Activated naive CD8-positive, alpha-beta T cell (primary cell): ENCODE results near the gene RND2.

ENCODE experiments used
- H3K27ac Mint-ChIP-seq: one replicate; pipeline ENCODE4 v1.8.0; 2021; ENCODE audit warnings: mixed read lengths
- H3K27me3 Mint-ChIP-seq: one replicate; pipeline ENCODE4 v1.8.0; 2021; ENCODE audit warnings: mixed read lengths
- H3K36me3 Mint-ChIP-seq: one replicate; pipeline ENCODE4 v1.8.0; 2021; ENCODE audit warnings: mixed read lengths
- H3K4me1 Mint-ChIP-seq: one replicate; pipeline ENCODE4 v1.8.0; 2021; ENCODE audit warnings: low read depth, mixed read lengths
- H3K4me3 Mint-ChIP-seq: one replicate; pipeline ENCODE4 v1.8.0; 2021; ENCODE audit warnings: mild to moderate bottlenecking, mixed read lengths
- H3K9me3 Mint-ChIP-seq: one replicate; pipeline ENCODE4 v1.8.0; 2021; ENCODE audit warnings: low read depth, mixed read lengths

Gene RND2

DNA sequence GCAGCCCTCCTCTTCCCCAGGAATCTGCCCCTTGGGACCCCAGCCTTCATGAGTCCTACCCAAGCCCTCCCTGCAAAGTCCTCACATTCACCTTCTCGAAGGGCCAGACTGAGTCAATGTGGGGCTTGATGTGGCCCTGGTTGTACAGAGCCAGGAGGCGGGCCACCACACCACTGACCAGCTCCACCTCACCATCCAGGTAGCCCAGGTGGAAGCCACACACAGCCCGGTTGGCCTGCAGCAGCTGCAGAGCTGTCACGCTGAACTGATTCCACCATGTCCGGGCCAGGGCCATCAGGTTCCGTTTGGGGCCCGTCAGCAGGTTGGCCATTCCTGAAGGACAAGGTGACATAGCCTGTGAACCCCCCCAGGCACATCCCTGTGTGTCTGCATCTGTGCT is 8.8 kb upstream of the RND2 start:
- H3K27ac Mint-ChIP-seq, result peak overlapping the region; percentile 66
- no peaks in the 10 kb centered on the region for H3K27me3 Mint-ChIP-seq
- H3K9me3 Mint-ChIP-seq, result no peaks in the 10 kb centered on the region
- H3K4me3 Mint-ChIP-seq, result no peak overlapping the region
- H3K4me1 Mint-ChIP-seq, result peaks cover 24% of the 10 kb centered on the region
- no peaks in the 10 kb centered on the region for H3K36me3 Mint-ChIP-seq

DNA sequence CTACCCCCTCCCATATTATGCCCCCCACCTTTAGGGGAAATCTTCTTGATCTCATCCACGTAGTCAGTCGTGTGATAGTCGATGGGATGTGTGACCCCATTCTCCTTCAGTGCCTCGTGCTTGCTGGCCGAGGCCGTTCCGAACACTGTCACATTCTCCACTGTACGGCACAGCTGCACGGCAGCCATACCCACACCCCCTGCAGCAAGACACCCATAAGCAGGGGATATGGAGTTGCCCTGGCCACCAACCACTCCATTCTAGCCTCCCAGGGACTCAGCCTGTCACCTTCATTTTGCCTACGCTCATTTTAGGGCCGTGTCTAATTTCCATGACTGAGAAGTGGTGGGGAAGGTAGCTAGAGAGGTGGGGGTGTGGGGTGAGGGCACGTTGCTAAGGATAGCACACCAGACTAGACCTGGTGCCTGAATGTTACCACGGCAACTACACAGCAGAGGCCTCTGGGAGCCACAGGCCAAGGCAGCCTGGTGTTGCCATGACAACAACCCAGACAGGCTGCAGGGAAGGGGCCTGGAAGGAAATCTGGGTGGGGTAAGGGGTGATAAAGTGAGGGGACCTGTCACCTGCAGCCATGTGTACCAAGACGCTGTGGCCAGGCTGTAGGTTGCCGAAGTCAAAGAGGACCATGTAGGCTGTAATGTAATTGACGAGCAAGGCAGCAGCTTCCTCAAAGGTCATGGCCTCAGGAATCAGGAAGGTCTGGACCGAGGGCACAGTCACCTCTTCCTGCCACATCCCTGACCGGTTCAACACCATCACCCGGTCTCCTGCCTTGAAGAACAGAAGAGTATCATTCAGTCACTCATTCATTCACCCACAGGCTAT is 6.8 kb upstream of the RND2 start:
- Mint-ChIP-seq H3K4me3 (no peak overlapping the region), H3K27ac (peak overlapping the region; percentile 8), H3K9me3 (no peaks in the 10 kb centered on the region), H3K27me3 (no peaks in the 10 kb centered on the region), H3K4me1 (peaks cover 28% of the 10 kb centered on the region), H3K36me3 (no peaks in the 10 kb centered on the region)

DNA sequence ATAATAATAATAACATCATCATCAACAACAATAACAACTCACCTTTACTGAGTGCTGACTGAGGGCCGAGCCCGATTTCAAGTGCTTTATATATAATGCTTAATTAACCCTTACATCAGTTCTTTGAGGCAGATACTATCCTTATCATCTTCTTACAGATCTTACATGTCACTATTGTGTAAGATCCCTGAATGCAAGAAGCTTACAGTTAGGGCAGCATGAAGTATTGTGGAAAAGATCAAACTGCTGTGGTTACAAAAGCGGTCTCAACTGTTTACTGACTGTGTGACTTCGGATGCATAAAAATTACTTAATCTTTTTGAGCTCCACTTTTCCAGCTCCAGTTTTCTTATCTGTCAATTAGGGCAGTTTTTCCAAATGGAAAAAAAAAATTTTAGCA is 6.1 kb upstream of the RND2 start:
- no peaks in the 10 kb centered on the region for H3K27me3 Mint-ChIP-seq
- no peaks in the 10 kb centered on the region for H3K9me3 Mint-ChIP-seq
- H3K36me3 Mint-ChIP-seq, result no peaks in the 10 kb centered on the region
- H3K27ac Mint-ChIP-seq, result no peak overlapping the region
- peaks cover 28% of the 10 kb centered on the region for H3K4me1 Mint-ChIP-seq
- H3K4me3 Mint-ChIP-seq, result no peak overlapping the region

DNA sequence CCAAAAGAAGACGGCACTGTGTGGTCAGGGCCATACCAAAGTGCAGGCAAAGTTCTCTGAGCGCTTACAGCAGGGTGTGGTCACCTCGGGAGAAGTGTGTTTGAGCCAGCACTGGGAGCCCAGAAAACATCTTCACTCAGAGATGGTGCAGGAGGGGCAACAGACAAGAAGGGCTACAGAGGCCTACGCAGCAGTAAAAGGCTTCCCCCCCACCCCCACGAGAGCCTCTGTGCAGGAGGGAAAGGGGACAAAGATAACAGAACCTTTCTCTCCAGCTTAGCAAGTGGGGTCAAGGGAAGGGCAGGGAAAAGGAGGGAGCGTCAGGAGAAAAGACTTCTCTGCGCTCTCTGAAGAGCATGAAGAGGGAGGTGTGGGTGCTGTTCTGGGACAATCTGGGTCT is 5.6 kb upstream of the RND2 start:
- no peak overlapping the region for H3K4me3 Mint-ChIP-seq
- H3K36me3 Mint-ChIP-seq, result no peaks in the 10 kb centered on the region
- H3K9me3 Mint-ChIP-seq, result no peaks in the 10 kb centered on the region
- no peak overlapping the region for H3K27ac Mint-ChIP-seq
- peaks cover 30% of the 10 kb centered on the region for H3K4me1 Mint-ChIP-seq
- no peaks in the 10 kb centered on the region for H3K27me3 Mint-ChIP-seq

DNA sequence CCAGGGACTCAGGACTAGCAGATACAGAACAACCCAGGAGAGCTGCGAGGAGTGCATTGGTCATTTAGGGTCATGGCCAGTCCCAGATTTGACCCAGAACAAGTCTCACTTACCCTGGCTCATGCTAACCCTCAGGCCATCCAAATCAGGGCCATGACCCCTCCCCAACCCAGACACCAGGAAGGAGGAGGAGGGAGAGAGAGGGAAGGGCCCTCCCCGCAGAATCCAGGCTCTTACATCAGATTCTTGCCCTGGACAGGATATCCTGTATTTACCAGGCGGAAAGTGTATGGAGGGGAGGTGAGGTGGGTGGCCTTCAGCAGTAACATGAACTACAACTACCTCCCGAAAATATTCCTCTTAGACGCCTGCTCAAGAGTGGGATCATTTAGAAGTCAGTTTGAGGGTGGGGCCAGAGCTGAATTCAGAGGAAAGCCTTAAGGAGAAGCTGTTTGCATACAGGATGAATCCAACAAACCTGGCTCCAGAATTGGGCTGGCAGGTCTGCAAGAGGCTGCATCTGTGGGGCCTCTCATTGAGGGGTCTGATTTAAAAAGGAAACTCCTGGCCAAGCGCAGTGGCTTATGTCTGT is 4.9 kb upstream of the RND2 start:
- Mint-ChIP-seq H3K27ac (no peak overlapping the region), H3K9me3 (no peaks in the 10 kb centered on the region), H3K36me3 (no peaks in the 10 kb centered on the region), H3K4me3 (peak overlapping the region; percentile 87), H3K27me3 (no peaks in the 10 kb centered on the region), H3K4me1 (peaks cover 35% of the 10 kb centered on the region)

DNA sequence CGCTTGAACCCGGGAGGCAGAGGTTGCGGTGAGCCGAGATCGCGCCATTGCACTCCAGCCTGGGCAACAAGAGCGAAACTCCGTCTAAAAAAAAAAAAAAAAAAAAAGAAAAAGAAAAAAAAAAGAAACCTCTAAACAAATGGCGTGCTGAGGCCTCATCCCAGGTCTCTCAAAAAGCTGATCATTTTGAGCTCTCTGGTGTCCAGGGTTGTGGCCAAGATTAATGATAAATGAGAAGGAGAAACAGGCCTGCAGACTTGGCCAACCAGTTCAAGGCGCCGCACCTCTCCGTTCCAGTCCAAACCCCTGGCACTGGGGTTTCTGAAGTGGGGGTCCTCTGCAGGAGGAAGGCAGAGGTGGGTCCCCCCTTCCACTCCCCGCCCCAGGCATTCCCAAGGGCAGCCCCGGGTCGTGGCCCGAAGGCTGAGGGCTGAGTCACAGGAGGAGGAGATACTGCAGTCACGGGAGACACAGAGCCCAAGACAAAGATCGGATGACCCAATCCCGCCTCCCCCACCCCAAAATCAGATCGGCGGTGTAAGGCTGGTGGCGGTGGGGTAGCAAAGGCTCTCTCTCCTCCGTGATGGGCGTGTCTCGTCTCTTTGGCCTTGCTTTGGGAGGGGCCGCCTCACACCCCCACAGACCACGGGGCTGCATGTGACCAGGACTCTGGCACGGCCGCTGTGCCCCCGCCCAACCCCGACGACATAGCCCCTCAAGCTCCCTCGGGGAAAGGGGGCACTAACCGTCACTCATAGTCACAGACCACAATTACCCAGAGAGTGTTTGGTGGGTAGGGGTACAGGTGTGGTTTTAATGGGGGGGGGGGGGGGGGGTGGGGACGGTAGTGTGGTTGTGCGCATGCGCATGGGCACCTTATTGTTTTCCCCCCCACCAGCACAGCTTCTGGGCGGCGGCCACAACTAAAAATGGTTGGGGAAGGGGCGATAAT is 4.0 kb upstream of the RND2 start:
- Mint-ChIP-seq H3K9me3 (no peaks in the 10 kb centered on the region), H3K4me1 (peaks cover 35% of the 10 kb centered on the region), H3K27ac (peak overlapping the region; percentile 70), H3K4me3 (peak overlapping the region; percentile 87), H3K36me3 (no peaks in the 10 kb centered on the region), H3K27me3 (no peaks in the 10 kb centered on the region)

DNA sequence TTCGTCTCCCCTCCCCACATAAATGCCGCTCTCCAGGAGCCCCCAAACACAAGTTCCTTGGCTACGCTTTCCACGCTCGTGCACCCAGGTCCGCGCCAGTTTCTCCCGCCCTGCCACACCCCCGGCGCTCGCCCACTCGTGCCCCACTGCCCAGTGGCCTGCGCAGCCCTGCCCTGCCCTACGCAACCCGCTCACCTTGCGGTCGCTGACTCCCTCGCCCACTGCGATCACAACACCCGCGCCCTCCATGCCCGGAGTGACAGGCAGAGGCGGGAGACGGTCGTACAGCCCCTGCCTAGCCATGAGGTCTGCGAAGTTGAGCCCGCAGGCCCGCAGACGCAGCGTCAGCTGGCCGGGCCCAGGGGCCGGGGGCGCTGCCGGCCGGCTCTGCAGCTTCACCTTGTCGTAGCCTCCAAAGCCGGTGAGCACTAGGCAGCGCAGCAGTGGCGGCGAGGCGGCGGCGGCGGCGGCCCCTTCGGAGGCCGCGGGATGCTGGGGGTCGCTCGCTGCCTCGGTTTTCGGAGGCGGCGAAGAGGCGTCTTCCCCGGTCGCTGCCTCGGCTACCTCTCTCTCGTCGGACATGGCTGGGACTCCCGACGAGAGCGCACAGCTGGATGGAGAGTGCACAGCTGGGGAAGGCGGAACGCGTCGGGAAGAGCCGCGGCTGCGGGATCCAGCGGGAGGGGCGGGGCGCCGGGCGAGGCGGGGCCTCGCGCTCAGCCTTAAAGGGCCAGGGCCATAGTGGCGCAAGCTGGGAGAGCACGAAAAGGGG is 3.1 kb upstream of the RND2 start, which contains the start of gene VAT1:
Gene VAT1 (minus strand): TSS at position 645 of the 772 bp plus-strand sequence. CDS start 63 bp downstream, at position 582.
- Mint-ChIP-seq H3K27ac (peak within 1 kb of the TSS; percentile 70), H3K36me3 (no peaks in the 10 kb centered on the region), H3K4me1 (peaks cover 35% of the 10 kb centered on the region), H3K9me3 (no peaks in the 10 kb centered on the region), H3K27me3 (no peaks in the 10 kb centered on the region), H3K4me3 (peak within 1 kb of the TSS; percentile 87)

DNA sequence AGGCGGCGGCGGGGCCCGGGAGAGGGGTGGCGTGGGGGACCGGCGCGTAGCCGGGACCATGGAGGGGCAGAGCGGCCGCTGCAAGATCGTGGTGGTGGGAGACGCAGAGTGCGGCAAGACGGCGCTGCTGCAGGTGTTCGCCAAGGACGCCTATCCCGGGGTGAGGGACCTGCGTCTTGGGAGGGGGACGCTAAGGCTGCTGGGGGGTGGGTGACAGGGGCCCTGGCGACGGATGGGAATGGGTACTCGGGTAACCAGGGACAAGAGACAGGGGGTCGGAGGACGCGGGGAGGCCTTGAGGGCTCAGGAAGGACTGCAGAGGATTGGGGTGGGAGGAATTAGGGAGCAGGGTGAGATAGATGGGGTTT is 243 bp downstream of the RND2 start:
- peaks cover 16% of the 10 kb centered on the region for H3K4me1 Mint-ChIP-seq
- no peaks in the 10 kb centered on the region for H3K36me3 Mint-ChIP-seq
- H3K27ac Mint-ChIP-seq, result no peak overlapping the region
- no peaks in the 10 kb centered on the region for H3K9me3 Mint-ChIP-seq
- H3K27me3 Mint-ChIP-seq, result no peaks in the 10 kb centered on the region
- peak overlapping the region; percentile 78 for H3K4me3 Mint-ChIP-seq

DNA sequence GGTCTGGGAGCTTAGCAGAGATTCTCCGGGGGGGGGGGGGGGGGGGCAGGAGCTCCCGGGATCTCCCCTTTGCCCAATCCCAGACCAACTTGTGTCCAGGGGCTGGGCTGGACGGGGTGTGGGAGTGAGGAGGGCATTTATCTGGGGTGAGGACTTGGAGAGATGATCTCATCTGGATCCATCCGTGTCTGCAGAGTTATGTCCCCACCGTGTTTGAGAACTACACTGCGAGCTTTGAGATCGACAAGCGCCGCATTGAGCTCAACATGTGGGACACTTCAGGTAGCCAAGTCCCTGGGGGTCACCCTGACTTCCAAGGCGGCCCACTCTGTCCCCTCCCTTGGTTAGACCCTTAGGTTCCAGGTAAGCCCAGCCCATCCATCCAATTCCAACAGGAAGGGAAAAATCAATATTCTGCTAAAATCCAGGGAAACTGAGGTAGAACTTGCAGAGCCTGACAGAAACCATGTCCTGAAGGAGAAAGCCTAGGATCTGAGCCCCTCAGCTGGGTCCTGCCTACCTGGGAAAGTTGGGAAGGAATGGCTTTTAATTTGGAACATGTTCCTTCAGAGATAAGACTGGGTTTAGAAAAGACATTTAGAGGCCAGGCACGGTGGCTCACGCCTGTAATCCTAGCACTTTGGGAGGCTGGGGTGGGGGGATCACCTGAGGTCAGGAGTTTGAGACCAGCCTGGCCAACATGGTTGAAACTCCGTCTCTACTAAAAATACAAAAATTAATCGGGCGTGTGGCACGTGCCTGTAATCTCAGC is 921 bp downstream of the RND2 start:
- Mint-ChIP-seq H3K27ac (no peak overlapping the region), H3K9me3 (no peaks in the 10 kb centered on the region), H3K4me3 (peak overlapping the region; percentile 78), H3K27me3 (no peaks in the 10 kb centered on the region), H3K36me3 (no peaks in the 10 kb centered on the region), H3K4me1 (peaks cover 12% of the 10 kb centered on the region)

DNA sequence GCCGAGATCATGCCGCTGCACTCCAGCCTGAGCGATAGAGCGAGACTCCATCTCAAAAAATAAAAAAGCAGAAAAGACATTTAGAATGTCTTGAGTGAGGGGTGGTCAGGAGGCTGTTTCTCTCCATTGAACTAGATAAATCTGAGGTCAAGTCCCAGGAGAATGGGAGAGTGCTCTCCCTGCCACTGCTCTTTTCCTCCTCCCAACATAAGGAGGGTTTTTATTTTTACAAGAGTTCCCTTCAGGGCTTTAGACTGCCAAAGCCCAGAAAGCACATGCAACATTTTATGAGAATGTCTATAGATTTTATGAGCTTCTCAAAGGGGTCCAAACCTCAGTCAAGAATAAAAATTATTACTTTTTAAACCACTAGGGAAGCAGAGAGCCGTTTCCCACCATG is 1.6 kb downstream of the RND2 start:
- Mint-ChIP-seq H3K27ac (no peak overlapping the region), H3K36me3 (no peaks in the 10 kb centered on the region), H3K4me3 (peak overlapping the region; percentile 47), H3K27me3 (no peaks in the 10 kb centered on the region), H3K9me3 (no peaks in the 10 kb centered on the region), H3K4me1 (peaks cover 9% of the 10 kb centered on the region)

DNA sequence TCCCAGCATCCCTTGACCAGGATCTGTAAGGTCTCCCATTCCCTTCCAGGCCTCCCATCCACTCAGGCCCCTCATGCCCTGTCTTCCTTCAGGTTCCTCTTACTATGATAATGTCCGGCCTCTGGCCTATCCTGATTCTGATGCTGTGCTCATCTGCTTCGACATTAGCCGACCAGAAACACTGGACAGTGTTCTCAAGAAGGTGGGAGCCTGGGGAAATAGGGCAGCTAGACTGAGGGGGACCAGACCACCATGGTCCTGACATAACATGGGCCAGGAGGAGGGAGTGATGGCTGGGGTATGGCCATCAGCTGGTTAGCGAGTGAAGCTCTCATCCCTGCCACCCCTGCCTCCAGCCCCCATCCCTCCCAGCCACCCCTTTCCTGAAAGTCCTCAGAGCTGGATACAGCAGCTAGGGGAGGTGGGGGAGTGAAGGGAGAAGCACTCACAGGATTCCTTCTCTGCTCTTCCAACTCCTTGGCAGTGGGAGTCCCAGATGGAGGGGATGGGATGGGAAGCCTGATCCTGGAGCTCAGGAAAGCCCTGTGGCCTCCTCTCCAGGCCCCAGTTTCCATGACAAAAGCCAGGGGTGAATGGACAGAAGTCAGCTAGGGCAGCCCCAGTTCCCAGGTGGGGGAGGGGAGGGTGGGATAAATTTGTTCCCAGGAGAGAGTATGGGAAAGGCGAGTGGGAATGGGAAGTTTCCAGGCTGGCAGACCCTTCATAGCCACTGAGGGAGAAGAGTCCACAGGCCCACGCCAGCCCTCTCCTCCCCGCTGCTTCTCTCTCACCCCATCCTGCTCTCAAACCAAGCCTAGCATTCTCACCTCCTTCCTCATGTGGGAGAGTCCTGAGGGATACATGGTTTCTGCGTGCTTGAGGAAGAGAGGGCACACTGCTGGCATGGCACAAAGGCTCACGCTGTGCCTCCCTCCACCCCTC is 2.3 kb downstream of the RND2 start:
- H3K27me3 Mint-ChIP-seq, result no peaks in the 10 kb centered on the region
- H3K4me1 Mint-ChIP-seq, result peaks cover 8% of the 10 kb centered on the region
- H3K4me3 Mint-ChIP-seq, result no peak overlapping the region
- no peak overlapping the region for H3K27ac Mint-ChIP-seq
- no peaks in the 10 kb centered on the region for H3K36me3 Mint-ChIP-seq
- H3K9me3 Mint-ChIP-seq, result no peaks in the 10 kb centered on the region

DNA sequence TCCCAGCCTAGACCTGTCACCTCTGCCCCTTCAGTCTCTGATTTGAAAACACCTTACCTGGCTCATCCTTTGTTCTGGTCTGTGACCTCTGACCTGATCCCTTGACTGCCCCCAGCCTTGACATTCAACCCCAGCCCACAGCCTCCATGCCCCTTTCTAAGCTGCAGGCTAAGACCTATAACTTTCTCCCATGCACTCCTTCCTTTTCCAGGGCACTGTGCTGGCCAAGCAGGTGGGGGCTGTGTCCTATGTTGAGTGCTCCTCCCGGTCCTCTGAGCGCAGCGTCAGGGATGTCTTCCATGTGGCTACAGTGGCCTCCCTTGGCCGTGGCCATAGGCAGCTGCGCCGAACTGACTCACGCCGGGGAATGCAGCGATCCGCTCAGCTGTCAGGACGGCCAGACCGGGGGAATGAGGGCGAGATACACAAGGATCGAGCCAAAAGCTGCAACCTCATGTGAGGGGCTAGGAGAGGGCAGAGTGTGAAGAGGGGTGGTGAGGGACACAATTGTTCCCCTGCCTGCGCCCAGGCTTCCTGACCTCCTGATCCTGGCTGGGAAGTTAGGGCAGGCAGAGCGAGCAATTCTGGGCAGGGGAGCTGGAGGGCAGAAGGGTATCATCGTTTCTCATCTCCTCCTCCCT is 3.3 kb downstream of the RND2 start:
- no peak overlapping the region for H3K27ac Mint-ChIP-seq
- H3K9me3 Mint-ChIP-seq, result no peaks in the 10 kb centered on the region
- no peaks in the 10 kb centered on the region for H3K27me3 Mint-ChIP-seq
- H3K4me3 Mint-ChIP-seq, result no peak overlapping the region
- no peaks in the 10 kb centered on the region for H3K36me3 Mint-ChIP-seq
- peaks cover 7% of the 10 kb centered on the region for H3K4me1 Mint-ChIP-seq
